Kidney (tissue), 14 donors: ENCODE results near the gene PLD4. TPM values are rescaled to one million over a fixed set of nuclear protein-coding genes. Genes with fewer than 3 reads are reported as not detected.
A peak's percentile ranks its signal among the peaks of the same experiment; 100 is the strongest.

ENCODE experiments used
- DNase-seq, 5 donors: peaks; one replicate each; pipeline ENCODE4 v3.0.0-alpha.2; 2013 to 2020
- FAIRE-seq: peaks from 2 replicates; lab custom pipeline; 2012; peaks lifted over from hg19 to GRCh38; lab: Jason Lieb, UNC
- H3K27ac ChIP-seq, 2 donors: one replicate each; pipeline ENCODE4 v1.7.0; 2013; ENCODE audit warnings: low read depth in 2 of 2, low read length in 2 of 2, inconsistent platforms in 1 of 2
- H3K27me3 ChIP-seq: one replicate; pipeline ENCODE4 v1.7.1; 2013; ENCODE audit warnings: low read length, inconsistent platforms; ENCODE audit not compliant: control insufficient read depth, insufficient read depth
- H3K36me3 ChIP-seq, 3 donors: one replicate each; pipeline versions ENCODE4 v1.7.0 to v1.7.1; 2013; ENCODE audit warnings: low read length in 3 of 3, control low read depth in 1 of 3, inconsistent platforms in 1 of 3; ENCODE audit not compliant: insufficient read depth in 3 of 3, control insufficient read depth in 2 of 3
- H3K4me1 ChIP-seq, 3 donors: one replicate each; pipeline versions ENCODE4 v1.7.0 to v1.7.1; 2013; ENCODE audit warnings: low read length in 3 of 3, inconsistent platforms in 1 of 3, low read depth in 1 of 3; ENCODE audit not compliant: control insufficient read depth in 2 of 3, insufficient read depth in 2 of 3
- H3K4me3 ChIP-seq, 3 donors: one replicate each; pipeline versions ENCODE4 v1.7.0 to v1.8.1; 2013; ENCODE audit warnings: low read length in 3 of 3, control low read depth in 1 of 3, inconsistent platforms in 1 of 3
- H3K9ac ChIP-seq, 3 donors: one replicate each; pipeline versions ENCODE4 v1.7.0 to v1.7.1; 2013; ENCODE audit warnings: low read length in 3 of 3, control low read depth in 1 of 3, inconsistent platforms in 1 of 3
- H3K9me3 ChIP-seq, 3 donors: one replicate each; pipeline versions ENCODE4 v1.7.0 to v1.7.1; 2013; ENCODE audit warnings: low read length in 3 of 3, control low read depth in 1 of 3, inconsistent platforms in 1 of 3; ENCODE audit not compliant: control insufficient read depth in 2 of 3, insufficient read depth in 1 of 3
- intact Hi-C: fragments of 100-400 bp; cut with DNase I; formaldehyde crosslinking; loops from one replicate; pipeline ENCODE4 v1.11.1; 2022
- polyA plus RNA-seq: library from polyadenylated mRNA; stranded (reverse); fragments of 350-450 nt; fragmentation: Illumina TruSeq; extraction: RNeasy Lipid Tissue Mini Kit (QIAGEN cat#74804); gene quantifications from one replicate; pipeline ENCODE4 v1.2.3, GENCODE V29; 2014; ENCODE audit warnings: low read depth, low replicate concordance; ENCODE audit not compliant: insufficient read depth
- total RNA-seq: library from RNA; stranded (reverse); fragmentation: NEBNext Ultra II Directional; extraction: Animal tissue kit (Norgen Biotek cat#: 25700); gene quantifications from one replicate; pipeline ENCODE4 v1.2.1, GENCODE V29; 2021
- TF ChIP-seq, protein P1 (sequence below): IDR thresholded peaks from 3 replicates; pipeline ENCODE4 v1.5.1; 2012; ENCODE audit warnings: mild to moderate bottlenecking, moderate library complexity, borderline replicate concordance; ENCODE audit not compliant: insufficient read depth; ENCODE audit errors: extremely low read depth
- donor health status: control.
- donor health status: control.
- donor health status: control.
- donor health status: control.
- donor health status: control.
- donor health status: DM: yes; HTN: yes; CAD: no.
- donor health status: Normal renal cell carcinoma (clear cell type).

PLD4 gene
- total and polyA plus RNA-seq, 2 donors from 2014 or later: 3.2 TPM; not detected in 1

DNA sequence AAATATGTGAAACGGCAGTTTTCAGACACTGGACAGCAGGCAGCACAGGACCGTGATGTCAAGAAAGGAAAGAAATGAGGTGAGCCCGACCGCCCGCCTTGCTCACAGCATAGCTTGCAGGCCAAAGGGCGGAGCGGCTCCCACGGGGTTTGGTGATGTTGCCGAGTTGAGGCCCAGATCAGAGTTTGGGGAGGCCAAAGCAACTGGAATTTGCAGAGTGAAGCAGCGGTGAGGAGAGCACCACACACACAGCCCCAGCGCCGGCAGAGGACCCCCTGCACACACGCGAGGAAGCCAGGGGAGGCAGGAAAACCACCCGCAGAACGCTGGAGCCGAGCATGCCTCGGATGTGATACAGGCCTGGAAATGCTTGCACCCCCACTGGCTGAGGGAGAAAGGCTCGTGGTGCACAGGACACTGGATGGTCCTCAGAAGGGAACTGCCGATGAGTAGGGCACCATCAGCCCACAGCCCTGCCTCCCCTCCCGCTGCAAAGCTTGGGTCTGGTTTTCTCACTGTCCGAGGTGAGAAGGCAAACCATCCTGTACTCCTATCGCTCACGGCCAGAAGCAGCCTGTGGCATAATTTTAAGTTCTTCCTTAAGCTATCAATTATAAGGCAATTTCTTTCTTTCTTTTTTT lies 25.7 kb upstream of the PLD4 start:
- intact Hi-C loops: no loop called here
- Histone ChIP-seq H3K4me1 (peaks cover 0 to 18% (median 6%) of the 10 kb centered on the region in 3 donors), H3K4me3 (no peak overlapping the region), H3K27ac (no peak overlapping the region), H3K36me3 (no peaks in the 10 kb centered on the region), H3K27me3 (no peaks in the 10 kb centered on the region), H3K9me3 (no peaks in the 10 kb centered on the region), H3K9ac (no peak overlapping the region)
- TF ChIP-seq, protein P1, sequence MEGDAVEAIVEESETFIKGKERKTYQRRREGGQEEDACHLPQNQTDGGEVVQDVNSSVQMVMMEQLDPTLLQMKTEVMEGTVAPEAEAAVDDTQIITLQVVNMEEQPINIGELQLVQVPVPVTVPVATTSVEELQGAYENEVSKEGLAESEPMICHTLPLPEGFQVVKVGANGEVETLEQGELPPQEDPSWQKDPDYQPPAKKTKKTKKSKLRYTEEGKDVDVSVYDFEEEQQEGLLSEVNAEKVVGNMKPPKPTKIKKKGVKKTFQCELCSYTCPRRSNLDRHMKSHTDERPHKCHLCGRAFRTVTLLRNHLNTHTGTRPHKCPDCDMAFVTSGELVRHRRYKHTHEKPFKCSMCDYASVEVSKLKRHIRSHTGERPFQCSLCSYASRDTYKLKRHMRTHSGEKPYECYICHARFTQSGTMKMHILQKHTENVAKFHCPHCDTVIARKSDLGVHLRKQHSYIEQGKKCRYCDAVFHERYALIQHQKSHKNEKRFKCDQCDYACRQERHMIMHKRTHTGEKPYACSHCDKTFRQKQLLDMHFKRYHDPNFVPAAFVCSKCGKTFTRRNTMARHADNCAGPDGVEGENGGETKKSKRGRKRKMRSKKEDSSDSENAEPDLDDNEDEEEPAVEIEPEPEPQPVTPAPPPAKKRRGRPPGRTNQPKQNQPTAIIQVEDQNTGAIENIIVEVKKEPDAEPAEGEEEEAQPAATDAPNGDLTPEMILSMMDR: no peak
- FAIRE-seq (no peak), DNase-seq (peak in 3 of 5 donors; percentile 30 to 54 (median 39))

DNA sequence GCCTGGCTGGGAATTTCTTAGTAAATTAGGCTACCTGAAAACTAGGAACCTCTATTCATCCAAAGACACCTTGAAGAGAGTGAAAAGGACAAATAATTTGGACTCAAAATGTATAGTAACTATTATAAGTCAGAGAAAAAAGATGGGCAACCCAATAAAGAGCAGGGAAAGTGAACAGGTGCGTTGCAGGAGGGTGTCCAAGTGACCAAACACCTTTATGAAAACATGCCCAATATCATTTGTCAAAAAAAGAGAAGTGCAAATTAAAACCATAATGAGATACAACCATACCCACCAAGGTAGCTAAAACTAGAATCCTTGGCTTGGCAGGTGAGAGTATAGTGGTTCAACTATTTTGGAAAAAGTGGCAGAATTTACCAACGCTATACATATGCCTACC lies 24.9 kb upstream of the PLD4 start:
- Histone ChIP-seq H3K36me3 (no peaks in the 10 kb centered on the region), H3K9me3 (no peaks in the 10 kb centered on the region), H3K27ac (no peak overlapping the region), H3K4me3 (no peak overlapping the region), H3K9ac (no peak overlapping the region), H3K4me1 (peaks cover 0 to 12% (median 6%) of the 10 kb centered on the region in 3 donors), H3K27me3 (no peaks in the 10 kb centered on the region)
- intact Hi-C loops: no loop called here
- DNase-seq: no peak
- no peak for FAIRE-seq
- TF ChIP-seq, protein P1: no peak

DNA sequence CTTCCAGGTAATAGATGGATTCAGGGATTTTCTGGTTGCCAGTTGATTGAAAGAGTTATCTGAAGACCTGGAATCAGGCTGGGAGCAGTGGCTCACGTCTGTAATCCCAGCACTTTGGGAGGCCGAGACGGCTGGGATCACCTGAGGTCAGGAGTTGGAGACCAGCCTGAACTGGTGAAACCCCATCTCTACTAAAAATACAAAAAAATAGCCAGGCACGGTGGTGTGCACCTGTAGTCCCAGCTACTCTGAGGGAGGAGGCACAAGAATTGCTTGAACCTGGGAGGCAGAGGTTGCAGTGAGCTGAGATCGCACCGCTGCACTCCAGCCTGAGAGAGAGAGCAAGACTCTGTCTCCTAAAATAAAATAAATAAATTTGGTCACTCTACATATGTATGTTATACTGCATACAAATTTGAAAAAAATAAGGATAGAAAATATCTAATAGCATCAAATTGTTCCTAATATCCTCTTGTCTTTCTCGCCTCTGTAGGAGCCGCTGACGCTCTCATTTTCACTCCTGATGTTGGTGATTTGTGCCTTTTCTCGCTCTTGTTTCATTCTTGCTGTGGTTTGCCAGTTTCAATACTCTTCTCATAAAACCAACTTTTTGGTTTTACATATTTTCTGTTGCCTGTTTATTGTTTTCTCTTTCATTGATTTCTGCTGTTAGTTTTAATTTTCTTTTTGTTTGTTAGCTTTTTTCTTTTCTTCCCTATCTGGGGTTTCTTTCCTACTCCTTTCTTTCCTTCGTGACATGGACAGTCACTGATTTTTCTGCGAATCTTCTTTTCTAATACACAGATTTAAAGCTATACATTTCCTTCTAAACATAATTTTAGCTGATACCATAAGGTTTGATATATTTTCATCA lies 23.8 kb upstream of the PLD4 start:
- DNase-seq: peak in 1 of 5 donors; percentile 20
- no peaks in the 10 kb centered on the region for H3K27me3 ChIP-seq
- H3K9me3 ChIP-seq: no peaks in the 10 kb centered on the region
- intact Hi-C loops: no loop called here
- TF ChIP-seq, protein P1: no peak
- no peak overlapping the region for H3K4me3 ChIP-seq
- no peak overlapping the region for H3K9ac ChIP-seq
- no peak for FAIRE-seq
- no peak overlapping the region for H3K27ac ChIP-seq
- no peaks in the 10 kb centered on the region for H3K36me3 ChIP-seq
- peaks cover 0 to 2% (median 0%) of the 10 kb centered on the region in 3 donors for H3K4me1 ChIP-seq
